ENCODE measurements around the gene KRT25.

The KRT25 gene

GRCh38 chr17:40755231-40755630 lies at the start of gene KRT25:
Gene KRT25, minus strand, starts transcription at chr17:40755331. Its CDS starts 60 bp downstream, at chr17:40755271.
- no peak for FAIRE-seq

- no peak for FAIRE-seq
Observed at GRCh38 chr17:40803617-40804082, 48.5 kb upstream of the KRT25 start.

- FAIRE-seq: no peak
Observed at GRCh38 chr17:40801157-40801556, 46.0 kb upstream of the KRT25 start.

GRCh38 chr17:40800381-40800780 lies 45.2 kb upstream of the KRT25 start:
- FAIRE-seq: no peak

GRCh38 chr17:40799859-40800258 lies 44.7 kb upstream of the KRT25 start, which contains the start of gene KRT28:
Gene KRT28, minus strand, starts transcription at chr17:40799959. Its CDS starts 66 bp downstream, at chr17:40799893.
- FAIRE-seq: no peak

GRCh38 chr17:40796846-40797245 lies 41.7 kb upstream of the KRT25 start:
- no peak for FAIRE-seq

GRCh38 chr17:40795019-40795667 lies 40.0 kb upstream of the KRT25 start:
- no peak for FAIRE-seq

GRCh38 chr17:40794466-40794865 lies 39.3 kb upstream of the KRT25 start:
- no peak for FAIRE-seq

GRCh38 chr17:40793832-40794231 lies 38.7 kb upstream of the KRT25 start:
- no peak for FAIRE-seq

- peak; percentile 82 for FAIRE-seq
Observed at GRCh38 chr17:40791787-40792436, 36.8 kb upstream of the KRT25 start.

- no peak for FAIRE-seq
Observed at GRCh38 chr17:40791111-40791510, 36.0 kb upstream of the KRT25 start.

GRCh38 chr17:40782450-40782849 lies 27.3 kb upstream of the KRT25 start, which contains the start of gene KRT27:
Gene KRT27, minus strand, starts transcription at chr17:40782550. Its CDS starts 57 bp downstream, at chr17:40782493.
- no peak for FAIRE-seq

- FAIRE-seq: no peak
Observed at GRCh38 chr17:40779181-40779909, 24.2 kb upstream of the KRT25 start.

GRCh38 chr17:40778461-40778860 lies 23.3 kb upstream of the KRT25 start:
- no peak for FAIRE-seq

GRCh38 chr17:40777971-40778370 lies 22.8 kb upstream of the KRT25 start:
- FAIRE-seq: no peak

GRCh38 chr17:40777459-40777858 lies 22.3 kb upstream of the KRT25 start:
- FAIRE-seq: no peak

- no peak for FAIRE-seq
Observed at GRCh38 chr17:40775945-40776344, 20.8 kb upstream of the KRT25 start.

- no peak for FAIRE-seq
Observed at GRCh38 chr17:40772101-40772500, 17.0 kb upstream of the KRT25 start, which contains the start of gene KRT26. Gene KRT26, minus strand, starts transcription at chr17:40772201. Its CDS starts 88 bp downstream, at chr17:40772113.

GRCh38 chr17:40765657-40766056 lies 10.5 kb upstream of the KRT25 start:
- FAIRE-seq: no peak

GRCh38 chr17:40763752-40764151 lies 8.6 kb upstream of the KRT25 start:
- FAIRE-seq: no peak

GRCh38 chr17:40760105-40761016 lies 5.2 kb upstream of the KRT25 start:
- FAIRE-seq: no peak

GRCh38 chr17:40753804-40754203 lies 1.3 kb downstream of the KRT25 start:
- FAIRE-seq: no peak

Measured in TTC549 (cell line).